Occipital lobe (tissue), 3 donors: Measurements from ENCODE around the gene TCFL5. TPM values are rescaled to one million over a fixed set of nuclear protein-coding genes. Genes with fewer than 3 reads are reported as not detected.

Experiments
- DNase-seq: peaks from one replicate; lab custom pipeline; 2025; lab: John Stamatoyannopoulos, UW
- small RNA-seq: library from RNA; depleted of rRNA; stranded (forward); fragments of <200 nt; gene quantifications from one replicate; pipeline ENCODE3, GENCODE V24; 2014
- total RNA-seq: library from RNA; depleted of rRNA; stranded (reverse); fragments of >200 nt; gene quantifications from one replicate; pipeline ENCODE4 v1.2.3, GENCODE V29; 2014

The TCFL5 gene
- total RNA-seq, 1 donor from 2014 or later, result 12.3 TPM

DNA sequence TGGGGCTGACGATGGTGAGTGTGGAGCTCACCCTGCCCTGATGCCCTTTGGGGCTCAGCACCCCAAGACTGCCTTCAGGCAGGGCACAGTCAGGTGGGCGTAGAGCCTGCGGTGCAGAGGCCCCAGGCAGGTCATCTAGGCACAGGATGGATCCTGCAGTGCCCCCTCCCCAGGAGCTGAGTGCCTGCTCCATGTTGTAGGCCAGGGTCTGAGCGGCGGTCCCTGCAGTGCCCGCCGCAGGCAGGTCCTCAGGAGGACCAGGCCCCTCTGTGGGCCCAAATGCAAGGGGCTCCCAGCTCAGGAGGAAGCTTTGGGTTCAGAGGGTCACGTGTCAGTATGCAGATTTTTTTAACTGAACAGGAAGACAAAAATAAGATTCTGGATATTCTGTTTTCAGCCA, 62.6 kb downstream of the TCFL5 start:
- no peak for DNase-seq

DNA sequence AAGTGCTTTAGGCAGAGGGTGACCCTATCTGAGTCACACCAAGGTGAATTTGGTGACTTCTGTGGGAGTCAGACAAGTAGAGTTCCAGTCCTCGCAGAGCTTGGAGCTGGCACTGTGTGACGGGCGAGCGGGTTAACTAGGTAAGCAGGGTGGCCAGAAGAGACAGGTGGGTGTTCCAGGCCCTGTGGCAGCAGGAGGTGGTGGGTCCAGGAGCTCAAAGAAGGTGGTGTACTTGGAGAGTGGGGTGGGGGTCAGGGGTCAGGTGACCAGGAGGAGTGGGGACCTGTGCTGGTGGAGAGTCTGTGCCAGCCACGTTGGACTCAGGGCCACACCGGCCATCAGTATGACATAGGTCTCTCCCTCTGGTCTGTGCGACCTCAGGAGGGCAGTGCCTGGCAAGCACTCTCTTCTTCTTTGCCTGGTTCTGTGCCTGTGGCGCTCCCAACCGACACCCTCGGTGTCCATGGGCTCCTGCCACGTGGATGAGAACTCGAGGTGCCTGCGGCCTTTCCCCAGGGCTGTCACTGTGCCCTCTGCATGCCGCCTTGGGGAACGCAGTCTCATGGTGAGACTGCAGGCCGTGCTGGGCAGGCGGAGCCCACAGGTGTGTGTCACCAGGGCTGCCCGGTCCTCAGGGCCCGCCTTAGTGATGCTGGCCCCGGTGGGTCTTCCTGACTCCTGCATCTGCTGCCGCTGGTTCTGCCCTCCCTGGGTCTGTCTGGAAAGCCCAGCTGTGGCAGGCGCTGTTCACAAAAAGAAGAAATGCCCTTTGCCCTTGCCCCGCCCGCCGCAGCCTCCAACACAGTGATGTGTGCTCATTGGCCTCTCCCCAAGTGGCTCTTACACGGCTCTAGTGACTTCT, 63.7 kb downstream of the TCFL5 start:
- DNase-seq, result no peak

DNA sequence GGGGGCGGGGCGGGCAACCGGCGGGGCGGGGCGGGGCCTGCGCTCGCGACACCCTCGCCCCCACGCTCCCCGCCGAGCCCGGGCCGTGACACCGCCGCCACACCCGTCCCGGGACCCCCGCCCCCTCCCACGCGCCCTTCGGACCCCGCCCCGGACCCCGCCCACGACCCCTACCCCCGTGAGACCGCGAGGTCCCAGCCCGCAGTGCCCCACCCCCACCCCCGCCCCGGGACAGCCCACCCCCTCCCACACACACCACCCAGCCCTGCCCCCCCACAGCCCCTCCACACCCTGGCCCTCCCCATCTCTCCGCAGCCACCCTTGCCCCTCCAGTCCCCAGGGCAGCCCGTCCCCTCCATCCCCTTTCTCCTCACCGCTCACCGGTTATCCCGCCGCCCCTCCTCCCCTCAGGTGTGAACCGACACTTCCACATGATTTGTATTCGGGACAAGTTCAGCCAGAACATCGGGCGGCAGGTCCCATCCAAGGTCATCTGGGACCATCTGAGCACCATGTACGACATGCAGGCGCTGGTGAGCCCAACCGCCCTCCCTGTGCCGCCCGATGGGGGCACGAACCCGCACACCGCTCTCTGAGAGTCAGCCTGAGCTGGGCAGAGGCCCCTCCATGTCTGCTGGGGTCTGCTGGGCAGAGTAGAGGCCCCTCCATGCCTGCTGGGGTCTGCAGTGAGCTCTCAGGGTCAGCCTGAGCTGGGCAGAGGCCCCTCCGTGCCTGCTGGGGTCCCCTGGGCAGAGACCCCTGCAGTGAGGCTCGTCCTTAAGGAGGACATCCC, 64.7 kb downstream of the TCFL5 start:
- no peak for DNase-seq

DNA sequence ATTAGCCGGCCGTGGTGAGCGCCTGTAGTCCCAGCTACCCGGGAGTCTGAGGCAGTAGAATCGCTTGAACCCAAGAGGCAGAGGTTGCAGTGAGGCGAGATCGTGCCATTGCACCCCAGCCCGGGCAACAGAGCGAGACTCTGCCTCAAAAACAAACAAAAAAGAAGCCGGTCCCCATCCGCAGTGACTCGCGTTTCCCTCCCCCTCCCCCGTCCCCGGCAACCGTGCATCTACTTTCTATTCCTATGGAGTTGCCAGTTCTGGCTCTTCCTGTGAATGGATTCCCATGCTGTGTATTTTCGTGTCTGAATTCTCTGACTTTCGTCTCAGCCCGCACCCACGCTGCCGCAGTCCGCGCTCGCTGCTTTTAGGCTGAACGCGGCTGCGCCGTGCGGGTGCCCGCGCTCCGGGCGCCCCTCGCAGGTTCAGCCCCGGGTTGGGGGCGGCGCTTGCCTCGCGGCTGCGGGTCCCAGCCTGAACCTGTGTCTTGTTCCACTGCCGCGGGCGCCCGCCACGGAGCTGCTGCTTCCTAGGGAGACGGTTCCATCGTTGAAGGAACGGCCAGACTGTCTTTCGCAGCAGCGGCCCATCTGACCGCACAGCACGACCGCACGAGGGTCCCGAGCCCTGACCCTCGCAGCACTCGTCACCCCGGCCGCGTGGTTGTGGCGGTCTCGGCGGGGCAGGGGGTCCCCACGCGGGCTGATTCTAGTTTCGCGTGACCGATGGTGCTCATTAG, 66.4 kb downstream of the TCFL5 start:
- peak; percentile 61 for DNase-seq

DNA sequence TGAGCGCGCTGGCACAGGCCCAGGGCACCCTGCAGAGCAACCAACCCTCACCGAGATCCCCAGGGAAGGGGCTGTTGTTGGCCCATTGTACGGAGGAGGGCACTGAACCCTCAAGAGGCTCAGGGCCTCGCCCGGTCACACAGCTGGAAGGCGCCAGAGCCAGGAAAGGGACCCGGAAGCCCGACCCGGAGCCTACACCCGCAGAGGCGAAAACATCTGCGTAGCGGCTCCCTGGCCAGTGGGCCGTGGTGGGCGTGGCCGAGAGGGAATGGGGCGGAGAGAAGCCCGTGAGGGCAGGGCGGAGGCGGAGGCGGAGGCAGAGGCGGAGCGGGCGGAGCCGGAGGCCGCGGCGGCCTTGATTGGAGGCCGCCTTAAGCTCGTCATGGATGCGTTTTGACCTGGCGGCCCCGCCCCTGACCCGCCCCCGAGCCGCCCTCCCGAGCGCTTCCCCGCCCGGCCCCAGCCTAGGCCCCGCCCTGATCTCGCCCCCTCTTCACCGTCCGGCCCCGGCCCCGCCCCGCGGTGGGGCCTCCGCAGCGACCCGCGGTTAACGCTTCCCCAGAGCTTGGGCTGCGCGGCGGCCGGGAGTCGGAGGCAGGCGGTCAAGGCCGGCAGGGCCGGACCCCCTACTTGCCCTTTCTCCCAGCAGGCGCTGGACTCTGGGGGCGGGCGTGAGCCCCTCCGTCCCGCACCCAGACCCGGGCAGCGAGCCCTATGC, 67.5 kb downstream of the TCFL5 start:
- peak; percentile 92 for DNase-seq

DNA sequence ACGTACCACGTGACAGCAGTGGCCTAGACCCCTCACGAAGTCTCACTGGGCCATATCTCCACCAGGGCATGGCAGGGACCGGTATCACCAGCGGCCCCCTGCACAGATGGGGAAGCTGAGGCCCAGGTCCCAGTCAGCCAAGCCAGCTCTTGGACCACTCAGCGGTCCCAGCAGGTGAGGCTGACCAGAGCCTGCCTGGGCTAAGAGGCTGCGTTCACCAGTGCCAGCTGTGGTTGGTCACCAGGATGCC, 67.9 kb downstream of the TCFL5 start:
- no peak for DNase-seq

DNA sequence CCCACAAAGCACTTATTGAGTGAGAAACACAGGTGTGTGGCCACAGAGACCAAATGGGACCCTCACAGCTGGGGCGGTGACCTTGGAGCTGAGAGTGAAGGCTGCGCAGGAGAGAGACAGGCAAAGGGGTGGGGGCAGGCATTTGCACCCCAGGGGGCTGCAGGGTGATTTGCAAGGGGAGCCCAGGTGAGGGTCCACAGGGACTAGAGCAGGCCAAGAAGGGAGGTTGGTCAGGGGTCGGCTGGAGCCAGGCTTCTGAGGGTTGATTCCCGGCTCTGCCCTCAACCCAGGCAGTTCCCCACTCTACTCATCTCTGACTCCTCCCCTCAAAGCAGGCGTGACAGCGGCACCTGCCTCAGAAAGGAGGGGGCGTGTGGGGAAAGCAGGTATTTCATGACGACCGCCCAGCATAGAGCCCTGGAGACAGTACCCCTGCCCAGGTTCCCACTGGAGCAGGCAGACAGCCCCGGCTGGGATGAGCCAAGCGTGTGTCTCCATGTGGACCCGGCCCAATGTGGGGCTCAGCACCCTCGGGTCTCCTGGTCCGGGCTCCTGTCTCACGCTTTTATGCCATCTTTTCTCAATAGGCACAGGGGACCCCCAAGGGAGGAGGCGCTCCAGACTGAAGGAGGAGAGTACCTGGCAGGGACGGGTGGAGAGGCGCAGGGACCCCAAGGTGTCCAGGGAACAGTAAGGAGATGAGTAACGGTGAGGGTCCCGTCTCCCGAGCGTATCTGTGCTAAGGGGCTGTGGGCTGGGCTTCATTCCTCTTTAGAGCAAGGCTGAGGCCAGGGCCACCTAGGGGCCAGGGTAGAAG, 68.5 kb downstream of the TCFL5 start:
- no peak for DNase-seq

DNA sequence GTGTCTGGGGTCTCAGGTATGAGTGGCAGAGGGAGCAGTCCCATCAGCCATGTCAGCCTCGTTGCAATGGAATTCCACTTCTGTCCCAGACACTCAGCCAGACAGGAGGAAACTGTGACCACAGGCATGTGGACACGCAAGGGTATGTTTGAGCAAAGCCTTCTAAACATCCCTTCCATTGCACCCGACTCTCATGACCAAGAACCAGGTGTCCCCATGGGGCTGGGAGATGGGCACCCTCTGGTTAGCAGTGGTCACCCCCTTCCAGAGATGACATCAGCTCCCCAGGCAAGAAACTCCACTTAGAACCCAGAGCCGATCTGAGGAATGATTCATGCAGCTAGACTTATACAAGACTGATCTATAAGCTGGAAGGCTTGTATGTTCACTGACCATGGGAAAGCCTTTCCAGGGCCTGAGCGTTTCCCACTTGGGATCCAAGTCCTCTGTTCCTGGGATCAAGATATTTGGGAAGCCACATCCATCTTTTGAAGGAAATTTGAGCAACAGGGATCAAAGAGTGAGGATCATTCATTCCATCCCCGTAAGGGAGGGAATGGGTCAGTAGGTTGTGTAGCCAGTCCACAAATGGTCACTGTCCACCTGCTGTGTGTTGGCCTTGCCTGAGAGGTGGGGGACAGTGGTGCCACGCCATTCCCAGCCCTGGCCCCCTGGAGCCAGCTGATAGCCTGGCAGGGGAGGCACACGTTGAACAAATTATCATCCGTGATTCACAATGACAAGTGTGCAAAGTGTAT, 69.3 kb downstream of the TCFL5 start:
- no peak for DNase-seq

DNA sequence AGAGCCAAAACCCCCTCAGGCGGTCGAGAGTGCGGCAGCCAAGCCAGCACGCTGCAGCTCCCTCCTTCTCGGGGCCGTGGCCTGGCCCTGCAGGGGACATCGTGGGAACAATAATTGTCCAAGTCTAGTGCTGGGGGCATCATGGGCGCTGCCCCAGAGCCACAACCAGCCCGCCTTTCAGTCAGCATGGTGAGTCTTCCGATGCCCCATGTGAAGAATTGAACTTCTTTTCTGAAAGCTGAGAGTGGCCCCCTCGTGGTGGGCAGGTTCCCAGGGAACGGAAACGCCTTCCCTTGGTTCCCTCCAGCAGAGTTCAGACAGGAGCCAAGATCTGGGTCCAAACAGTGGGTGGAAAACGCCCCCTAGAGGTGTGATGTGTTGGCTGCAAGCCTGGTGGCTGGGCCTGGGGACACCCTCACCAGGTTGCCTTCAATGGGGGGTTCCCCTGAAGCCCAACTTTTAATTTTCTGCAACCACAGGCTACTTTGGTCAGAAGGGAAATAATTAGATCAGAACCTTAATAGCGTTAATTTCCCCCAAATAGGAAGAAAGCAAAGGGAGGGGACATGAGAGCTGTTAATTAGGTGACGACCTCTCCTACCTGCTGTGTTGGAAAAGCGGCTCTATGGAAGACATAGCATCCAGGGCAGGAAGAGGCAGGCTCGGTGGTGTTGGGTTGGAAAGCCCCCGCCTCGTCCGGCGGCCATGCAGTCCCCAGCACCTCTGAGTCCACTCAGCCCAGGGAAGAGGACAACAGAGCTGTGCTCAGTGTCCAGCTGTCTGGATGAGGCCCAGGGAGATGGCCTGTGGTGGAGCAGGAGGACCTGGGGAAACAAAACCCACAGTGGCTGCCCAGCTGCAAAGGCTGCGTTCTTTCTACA, 70.1 kb downstream of the TCFL5 start:
- DNase-seq, result peak; percentile 81

Small RNA genes lying within 50 kb of the gene (small RNA-seq; reads per million reads assigned to genes)
- not detected for gene DPH3P1

Other genes with a start within 250 kb of the TCFL5 start
- gene SLCO4A1, start 219.3 kb downstream of the TCFL5 start, total RNA-seq, result 1.6 TPM
- 6.7 TPM for gene NTSR1, start 153.0 kb downstream of the TCFL5 start, total RNA-seq
- 20.1 TPM for gene MRGBP, start 65.3 kb downstream of the TCFL5 start, total RNA-seq
- gene OGFR, start 57.0 kb downstream of the TCFL5 start, total RNA-seq, result 21.5 TPM
- 37.1 TPM for gene COL9A3, start 44.8 kb downstream of the TCFL5 start, total RNA-seq
- gene DIDO1, start 64.7 kb upstream of the TCFL5 start, total RNA-seq, result 43.4 TPM
- gene GID8, start 76.3 kb upstream of the TCFL5 start, total RNA-seq, result 56.9 TPM
- gene SLC17A9, start 90.9 kb upstream of the TCFL5 start, total RNA-seq, result 0.16 TPM
- not detected for gene BHLHE23, start 145.1 kb upstream of the TCFL5 start, total RNA-seq